SIG-M5 treated with dmso at 0.1 percent for 504 hours (cell line): ENCODE results near the gene FGD1.
A peak's percentile ranks its signal among the peaks of the same experiment; 100 is the strongest.

Source experiments
- DNase-seq: peaks from one replicate; lab custom pipeline; 2025; ENCODE audit not compliant: unreplicated experiment; lab: John Stamatoyannopoulos, UW

FGD1 gene

DNA sequence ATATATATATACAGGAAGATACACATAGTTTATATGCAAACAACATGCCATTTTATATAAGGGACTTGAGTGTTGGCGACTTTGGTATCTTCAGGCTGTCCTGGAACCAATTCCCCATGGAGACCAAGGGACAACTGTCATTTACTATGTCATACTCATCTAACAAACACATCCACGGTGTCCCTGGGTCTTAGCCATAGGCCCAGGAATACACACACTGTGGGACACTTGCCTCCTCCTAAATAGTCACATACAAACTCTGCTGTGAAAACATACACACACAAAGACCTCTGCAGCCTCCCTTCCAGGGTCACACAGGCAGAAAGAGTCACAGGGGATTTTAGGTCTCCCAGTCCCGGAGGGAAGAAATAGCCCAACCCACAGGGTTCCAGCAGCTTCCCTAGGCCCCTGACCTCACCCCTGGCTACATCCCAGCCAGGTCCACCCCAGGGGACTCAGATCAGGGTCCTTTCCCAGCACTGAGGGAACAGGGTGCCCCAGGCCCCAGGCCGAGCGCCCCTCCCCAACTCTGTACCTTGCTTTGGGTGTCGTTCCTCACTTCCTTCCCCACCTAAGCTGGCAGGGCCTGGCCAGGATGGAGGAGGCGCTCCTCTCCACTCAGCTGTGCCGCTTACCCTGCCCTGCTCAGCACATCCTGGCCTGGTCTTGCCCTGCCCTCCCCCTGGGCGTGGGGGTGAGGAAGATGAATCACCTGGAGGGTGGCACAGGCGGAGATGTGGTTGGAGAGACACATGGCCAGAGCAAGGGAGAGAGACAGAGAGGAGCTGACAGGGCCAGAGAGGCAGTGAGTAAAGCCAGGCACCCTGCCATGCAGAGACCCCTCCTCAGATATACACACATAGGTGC, 21.8 kb downstream of the FGD1 start:
- no peak for DNase-seq

DNA sequence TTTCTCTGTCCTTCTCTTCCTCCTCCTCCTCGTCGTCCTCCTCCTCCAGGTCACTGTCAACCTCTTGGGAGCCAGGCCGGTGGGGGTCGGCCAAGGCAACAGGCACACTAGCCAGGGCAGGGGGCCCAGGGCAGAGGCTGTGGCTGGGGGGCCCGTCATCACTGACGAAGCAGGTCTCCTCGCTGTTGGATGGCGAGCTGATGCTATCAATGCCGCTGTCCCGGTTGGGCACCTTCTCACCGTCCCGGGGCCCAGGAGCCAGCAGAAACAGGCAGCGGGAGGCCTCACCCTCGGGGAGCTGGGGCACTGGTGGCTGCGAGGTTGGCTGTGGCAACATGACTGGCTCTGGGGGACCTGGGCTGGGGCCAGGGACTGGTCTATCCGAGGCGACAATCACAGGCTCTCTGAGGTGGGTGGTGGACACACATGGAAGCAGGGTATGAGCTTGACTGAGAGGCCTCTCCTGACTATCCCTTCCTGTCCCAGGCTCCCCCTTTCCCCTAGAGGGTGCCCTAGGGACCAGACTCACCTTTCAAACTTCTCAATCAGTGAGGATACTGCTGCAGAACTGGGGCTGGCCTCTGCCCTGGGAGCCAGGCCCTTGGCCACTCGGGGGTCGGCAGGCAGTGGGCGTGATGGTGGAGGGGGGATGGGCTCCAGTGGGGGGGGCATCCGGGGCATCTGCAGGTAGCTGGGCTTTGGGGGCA, 25.8 kb downstream of the FGD1 start:
- DNase-seq = no peak

DNA sequence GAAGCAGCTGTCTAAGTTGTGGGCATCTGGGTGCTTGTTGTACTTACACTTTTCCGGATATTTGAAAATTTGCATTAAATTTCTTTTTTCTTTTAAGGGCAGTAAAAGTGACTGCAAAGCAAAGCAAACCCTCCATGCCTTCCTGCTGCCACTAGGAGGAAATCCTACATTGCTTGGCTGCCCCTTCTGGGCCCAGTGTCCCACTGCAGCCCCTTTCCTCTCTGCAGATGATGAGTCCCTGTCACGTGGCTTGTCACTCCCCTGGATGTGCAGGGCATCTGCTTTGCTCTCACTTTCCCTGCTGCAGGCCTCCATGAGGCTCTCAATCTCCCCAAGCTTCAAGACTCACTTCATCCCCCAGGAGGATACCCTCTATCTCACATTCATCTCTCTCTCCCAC, 43.1 kb downstream of the FGD1 start:
- no peak for DNase-seq

DNA sequence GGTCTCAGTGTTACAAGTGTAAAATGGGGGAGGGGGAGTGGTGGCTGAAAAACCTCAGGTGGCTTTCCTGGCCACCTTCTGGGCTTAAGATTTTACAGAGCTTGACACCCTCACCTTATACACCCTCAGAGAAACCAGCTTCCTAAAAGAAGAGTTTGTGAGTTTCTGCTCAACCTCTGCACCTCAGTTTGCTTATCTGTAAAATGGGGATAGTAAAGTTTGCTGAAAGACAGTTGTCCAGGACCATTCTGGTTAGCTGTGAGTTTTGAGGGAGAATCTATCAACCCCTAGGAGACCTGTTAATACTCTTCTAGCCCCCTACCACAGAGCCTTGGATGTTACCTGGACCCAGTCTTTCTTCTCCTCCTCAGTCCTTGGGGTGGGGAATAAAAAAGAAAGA, 46.1 kb downstream of the FGD1 start:
- no peak for DNase-seq

DNA sequence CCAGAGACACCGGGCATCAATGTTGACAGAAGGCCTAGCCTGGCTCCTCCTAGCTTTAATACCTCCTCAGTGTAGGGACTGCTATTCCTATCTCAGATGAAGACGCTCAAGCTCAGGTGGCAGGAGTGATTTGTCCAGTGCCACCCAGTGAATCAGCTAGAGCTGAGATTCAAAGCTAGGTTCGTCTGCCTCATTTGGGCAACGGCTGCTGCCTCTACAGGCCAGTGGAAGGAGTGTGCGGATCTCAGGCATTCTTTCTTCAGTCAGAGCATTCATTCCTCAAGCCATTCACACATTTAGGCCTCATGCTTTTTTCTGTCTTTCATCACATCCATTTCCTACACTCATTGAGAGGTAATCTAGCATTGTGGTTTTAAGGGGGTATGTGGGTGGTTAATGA, 48.6 kb downstream of the FGD1 start:
- DNase-seq = peak; percentile 26

DNA sequence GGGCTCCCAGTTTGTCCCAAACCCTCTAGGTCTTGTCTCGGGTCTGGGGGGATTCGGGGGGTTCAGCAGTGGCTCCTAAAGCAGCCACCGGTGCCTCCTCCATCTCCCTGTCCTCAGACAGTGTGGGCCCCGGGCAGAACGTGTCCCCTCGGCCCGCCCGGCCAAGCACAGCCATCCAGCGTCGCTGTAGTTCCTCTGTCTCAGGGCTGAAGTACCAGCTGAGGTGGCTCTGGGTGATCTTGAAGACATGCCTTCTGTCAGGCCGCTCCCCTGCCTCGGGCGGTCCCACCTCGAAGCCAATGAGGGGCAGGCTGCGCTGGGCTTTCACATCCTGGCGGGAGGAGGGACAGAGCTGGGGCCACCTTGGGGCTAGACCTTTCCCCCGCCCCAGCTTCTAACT, 50.0 kb downstream of the FGD1 start:
- DNase-seq = no peak

DNA sequence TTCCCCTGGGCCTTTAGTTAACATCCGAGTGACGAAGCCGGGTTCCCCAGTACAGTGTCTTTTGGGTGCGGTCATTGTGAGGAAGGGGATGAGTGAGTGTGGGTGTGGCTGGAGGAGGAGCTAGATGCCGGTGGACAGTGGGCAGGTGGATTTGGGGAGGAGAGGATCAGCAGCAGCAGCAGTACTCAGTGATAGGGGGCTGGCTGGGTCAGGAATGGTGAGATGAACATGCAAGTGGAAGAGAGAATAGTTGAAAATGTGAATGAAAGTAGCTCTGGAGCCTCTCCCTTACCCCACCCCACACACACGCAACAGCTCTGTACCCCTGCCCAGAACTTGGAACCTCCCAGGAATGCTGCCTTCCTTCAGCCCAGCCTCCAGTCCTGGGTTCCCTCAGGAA, 51.3 kb downstream of the FGD1 start:
- DNase-seq = no peak

DNA sequence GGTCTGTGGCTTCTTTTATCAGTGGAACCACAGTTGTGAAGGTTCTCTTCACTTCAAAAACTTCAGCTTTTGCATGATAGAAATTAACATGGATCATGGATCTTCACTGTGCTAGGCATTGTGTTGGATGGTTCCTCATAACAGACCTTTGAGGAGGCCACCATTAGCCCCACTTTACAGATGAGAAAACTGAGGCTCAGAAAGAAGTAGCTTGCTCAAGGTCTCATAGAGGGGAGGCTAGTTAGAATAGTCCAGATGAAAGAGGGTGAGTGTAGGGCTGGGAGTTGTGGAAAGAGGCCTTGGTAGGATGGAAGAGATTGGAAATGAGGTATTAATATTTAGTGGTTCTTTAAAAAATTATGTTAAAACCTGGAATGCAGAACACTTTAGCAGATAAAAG, 53.2 kb downstream of the FGD1 start:
- no peak for DNase-seq

DNA sequence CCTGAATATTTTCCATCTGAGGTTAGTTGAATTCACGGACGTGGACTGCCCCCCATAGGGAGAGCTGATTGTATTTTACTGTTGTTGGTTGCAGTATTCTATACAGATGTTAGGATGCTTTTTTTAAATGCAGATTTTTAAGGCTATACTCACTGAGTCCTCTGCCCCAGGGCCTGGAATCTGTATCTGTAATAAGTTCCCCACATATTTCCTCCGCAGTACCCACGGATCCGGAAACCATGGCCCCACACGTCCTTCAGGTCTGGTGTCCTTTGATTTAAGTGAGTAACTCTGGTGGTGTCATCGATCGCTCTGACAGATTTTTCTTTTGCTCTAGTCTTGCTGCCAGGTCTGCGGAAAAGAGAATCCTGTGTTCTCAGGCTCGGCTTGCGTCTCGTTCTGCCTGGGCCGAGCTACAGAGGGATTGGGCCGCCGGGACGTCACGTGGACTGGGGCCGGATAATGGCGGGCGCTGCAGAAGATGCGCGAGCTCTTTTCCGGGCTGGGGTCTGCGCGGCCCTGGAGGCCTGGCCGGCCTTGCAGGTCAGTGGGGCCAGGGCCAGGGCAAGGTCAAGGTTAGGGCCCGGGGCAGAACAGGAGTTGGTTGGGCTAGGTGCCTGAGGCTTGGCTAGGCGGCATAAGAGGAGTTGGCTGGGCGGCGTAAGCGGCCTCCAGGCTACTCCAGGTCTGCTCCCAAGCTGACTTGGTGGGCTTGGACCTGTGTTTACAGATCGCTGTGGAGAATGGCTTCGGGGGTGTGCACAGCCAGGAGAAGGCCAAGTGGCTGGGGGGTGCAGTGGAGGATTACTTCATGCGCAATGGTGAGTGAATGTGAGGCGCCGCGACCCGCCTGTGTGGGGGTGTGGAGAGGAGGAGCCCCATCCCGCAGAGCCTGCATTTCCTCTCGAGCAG, 55.8 kb downstream of the FGD1 start, which contains the start of gene TSR2:
TSR2 (plus strand) TSS at position 445 of the 912 bp plus-strand sequence; CDS start at position 463, 18 bp downstream.
- peak; percentile 81 for DNase-seq

DNA sequence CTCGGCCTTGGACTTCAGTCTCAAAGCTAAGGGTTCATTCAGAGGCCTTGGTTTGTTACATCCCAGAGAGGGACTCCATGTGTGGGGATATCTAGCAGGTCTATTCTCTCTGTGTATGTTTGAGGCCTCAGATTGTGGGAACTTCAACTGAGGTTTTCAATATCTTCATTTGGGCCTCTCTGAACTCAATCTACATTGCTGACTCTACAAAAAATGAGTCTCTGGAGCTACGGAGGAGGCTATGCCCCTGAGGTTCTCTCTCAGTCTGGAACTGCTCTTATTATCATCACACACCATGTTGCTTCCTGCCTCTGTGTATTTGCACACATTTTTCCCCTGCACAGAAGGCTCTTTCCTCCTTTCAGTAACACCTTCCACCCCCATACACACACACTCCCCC, 60.9 kb downstream of the FGD1 start:
- DNase-seq = no peak

DNA sequence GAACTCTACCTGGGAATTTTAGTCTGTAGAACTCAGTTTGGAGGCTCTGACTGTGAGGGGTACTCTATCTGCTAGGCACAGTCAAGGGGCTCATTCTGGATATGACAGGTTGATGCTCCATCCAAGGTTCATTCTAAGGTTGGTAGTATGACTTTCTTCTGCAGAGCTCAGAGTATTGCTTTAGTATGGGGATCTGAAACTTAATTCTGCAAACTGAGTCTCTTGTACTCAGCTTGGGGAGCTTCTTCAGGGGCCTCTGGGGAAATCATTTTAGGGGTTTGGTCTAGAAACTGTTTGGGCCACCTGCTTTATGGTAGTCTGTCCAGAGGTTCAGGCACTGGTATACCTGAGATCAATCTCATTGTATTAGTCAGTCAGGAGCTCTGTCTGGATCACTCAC, 65.5 kb downstream of the FGD1 start:
- no peak for DNase-seq

DNA sequence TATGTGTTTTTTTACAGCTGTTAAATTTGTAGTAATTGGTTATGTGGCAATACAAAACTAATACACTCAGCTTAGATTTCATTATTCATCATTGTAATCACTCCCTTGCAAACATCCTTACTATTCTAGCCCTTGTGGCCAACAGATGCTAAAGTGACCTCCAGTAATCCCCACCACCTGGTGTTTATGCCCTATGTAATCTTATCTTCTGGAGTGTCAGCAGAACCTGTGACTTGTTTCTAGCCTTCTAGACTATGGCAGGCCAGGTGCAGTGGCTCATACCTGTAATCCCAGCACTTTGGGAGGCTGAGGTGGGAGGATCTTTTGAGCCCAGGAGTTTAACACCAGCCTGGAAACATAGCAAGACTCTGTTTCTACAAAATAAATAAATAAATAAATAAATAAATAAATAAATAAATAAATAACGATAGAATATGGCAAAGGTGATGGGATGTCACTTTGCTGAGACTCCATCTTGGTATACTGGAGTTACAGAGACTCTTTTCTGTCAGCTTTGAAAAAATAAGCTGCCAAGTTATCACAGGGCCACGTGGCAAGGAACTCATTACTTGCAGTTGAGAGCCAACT, 68.1 kb downstream of the FGD1 start:
- DNase-seq = no peak

DNA sequence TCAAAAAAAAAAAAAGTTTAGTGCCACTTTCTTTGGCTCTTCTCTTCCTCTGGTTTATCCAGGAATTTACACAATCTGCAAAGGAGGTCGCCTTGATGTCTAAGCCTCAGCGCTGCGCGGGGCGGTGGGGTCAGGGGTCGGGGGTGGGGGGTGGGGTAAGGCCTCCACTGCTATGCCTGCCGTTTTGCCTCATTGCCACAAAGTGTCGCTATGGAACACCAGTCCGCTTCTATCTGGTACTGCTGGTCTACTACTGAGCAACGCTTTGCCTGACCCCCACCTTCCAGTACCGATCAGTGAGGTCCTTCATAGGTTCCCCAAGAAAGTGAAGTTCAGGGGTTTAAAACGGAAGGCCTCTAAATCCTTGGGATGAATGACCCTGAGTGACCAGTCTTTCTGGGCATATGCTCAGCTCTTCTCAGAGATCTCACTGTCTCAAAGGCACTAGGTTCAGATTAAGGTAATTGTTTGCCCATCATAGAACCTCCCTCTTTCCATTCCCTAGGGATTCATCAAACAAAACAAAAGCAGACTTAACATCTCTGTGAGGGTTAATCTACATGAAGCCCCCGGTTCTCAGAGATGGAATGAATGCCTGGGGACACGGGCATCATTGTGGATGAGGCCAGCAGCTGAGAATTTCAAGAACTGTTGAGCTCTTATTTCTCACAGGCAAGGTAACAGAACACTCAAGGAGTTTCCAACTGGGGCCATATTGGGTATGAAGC, 72.7 kb downstream of the FGD1 start:
- no peak for DNase-seq

DNA sequence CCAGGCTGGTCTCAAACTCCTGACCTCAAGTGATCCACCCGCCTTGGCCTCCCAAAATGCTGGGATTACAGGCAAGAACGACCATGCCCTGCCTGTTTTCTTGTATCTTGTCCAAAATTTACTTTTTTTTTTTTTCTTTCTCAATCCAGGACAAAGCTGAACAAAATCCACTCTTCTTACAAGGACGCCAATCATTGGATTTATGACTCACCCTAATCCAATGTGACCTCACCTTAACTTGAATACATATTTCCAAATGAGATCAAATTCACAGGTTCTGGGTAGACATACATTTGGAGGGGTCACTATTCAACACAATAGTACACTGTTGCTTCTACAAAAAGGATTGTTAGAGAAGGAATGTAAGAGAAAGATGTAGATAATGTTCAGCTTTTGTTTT, 73.9 kb downstream of the FGD1 start:
- DNase-seq = no peak

DNA sequence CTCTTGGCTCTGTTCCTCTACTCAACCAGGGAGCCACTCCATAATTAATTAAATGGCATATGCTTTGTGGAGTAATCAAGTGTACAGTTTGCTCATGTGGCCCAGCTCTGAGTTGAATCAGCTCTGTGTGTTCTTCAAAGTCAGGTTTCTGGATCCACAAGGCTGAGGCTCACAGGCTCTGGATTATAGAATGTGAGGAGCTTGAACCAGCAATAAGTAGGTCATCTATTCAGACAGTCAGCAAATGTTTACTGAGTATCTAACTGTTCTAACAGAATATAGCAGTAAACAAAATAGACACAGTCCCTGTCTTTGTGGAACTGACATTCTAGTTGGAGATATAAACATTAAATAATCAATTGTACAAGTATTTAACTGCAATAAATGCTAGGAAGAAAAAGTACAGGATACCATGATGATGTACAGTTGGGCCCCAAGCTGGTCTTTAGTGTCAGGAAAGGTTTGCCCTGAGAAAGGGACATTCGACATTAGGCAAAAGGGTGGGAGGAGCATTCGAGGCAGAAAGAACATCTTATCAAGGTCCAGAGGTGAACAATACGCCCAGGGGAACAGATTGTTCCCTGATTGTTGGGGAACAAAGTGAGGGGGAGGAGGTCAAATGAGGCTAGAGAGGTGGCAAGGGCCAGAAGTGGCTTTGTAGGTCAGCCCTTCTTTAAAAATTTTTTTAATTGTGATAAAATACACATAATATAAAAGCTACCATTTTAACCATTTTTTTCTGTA, 76.3 kb downstream of the FGD1 start:
- no peak for DNase-seq

DNA sequence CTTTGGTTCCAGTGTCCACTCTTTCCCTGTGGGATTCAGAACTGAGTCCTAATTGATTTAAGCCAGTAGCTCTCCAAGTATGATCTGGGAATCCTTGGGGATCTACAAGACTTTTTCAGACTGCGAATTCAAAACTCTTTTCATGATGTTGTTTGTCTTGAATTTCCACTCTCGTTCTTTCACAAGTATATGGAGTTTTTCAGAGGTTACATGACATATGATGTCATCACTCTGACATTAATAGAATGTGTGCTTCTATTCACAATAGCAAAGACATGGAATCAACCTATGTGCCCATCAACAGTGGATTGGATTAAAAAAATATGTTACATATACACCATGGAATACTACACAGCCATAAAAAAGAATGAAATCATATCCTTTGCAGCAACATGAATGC, 79.1 kb downstream of the FGD1 start:
- no peak for DNase-seq

DNA sequence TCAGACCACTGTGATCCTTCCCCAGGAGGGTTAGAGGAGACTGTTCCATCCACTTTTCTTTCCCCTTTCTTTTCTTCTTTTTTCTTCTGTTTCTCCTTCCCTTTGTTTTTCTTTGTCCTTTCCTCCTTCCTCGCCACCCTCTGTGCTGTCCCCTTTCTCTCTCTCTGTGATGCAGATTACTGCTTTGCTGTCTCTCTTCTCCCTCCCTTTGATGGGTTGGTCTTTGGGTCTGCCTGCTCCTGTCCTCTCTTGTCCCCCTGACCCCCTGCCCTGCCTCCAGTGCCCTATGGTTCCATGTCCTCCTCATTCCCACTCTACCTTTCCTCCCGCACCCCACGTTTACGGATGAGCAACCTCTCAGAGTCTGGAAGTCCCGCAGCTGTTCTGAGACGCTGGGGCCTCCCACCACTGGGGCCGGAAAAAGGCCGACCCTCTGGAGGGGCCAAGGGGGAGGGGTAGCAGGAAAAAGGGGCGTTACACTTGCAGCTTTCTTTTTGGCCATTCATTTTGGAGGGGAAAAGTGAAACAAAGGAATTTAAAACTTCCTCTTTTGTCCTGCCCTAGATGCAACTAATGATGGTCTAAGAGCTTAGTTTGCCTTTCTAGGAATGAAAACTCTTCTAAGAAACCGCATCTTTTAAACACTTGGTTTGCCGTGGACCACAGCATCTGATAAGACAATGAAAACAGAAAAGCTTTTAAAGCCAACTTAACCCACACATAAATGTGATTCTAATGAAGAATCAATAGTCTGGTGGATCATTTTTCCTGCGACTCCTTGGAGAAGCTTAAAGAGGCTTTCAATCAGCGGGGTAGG, 80.3 kb downstream of the FGD1 start:
- peak; percentile 22 for DNase-seq

DNA sequence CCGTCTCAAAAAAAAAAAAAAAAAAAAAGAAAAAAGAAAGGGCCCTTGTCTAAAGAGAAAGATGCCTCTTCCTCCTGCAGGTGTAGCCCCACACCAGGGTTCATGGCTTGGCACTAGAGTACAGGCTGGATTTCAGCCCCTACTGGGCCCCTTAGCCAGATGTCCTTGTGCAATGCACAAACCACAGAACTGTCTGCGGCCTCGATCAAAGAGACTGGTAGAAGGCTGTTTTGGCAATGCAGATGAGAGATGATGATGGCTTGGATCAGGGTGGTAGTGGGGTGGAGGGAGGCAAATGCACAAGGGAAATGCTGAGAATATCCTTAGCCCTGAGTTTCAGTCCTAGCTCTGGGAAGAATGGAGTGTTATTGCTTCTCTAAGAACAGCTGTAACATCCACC, 82.3 kb downstream of the FGD1 start:
- peak; percentile 61 for DNase-seq

DNA sequence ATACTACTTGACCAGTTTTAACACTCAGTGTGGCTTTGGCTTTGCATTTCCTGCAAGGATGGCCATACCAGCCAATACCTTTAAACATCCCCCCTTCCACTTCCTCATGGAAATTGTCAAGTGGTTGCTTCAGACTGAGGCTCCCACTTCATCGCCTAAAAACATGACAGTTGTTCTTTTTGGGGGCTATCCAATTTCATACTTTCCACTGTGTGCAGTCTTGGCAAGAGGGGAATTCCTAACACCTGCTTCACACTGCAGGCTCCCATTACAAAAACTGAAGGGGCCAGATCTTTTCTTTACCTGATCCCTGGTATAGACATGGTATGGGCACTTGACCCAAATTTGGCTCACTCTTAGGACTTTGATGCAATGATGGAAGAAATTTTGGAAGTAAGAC, 84.3 kb downstream of the FGD1 start:
- DNase-seq = no peak
